ENCODE results near the gene RAB44. TPM values are rescaled to one million over a fixed set of nuclear protein-coding genes. Genes with fewer than 3 reads are reported as not detected.

RAB44 gene
- total and polyA plus RNA-seq, 8 donors = 0.06 to 0.37 (median 0.15) TPM

GRCh38 chr6:36669002-36669401 is 28.6 kb upstream of the RAB44 start:
- no peak overlapping the region for H3K4me3 ChIP-seq
- no peak for DNase-seq
- peaks cover 0 to 13% of the 10 kb centered on the region in 2 donors for H3K4me1 ChIP-seq
- TF ChIP-seq CTCF (IDR thresholded peaks at IDR 0.05) = no peak
- H3K36me3 ChIP-seq = no peaks in the 10 kb centered on the region
- H3K27ac ChIP-seq = no peak overlapping the region
- H3K27me3 ChIP-seq = no peaks in the 10 kb centered on the region
- no peaks in the 10 kb centered on the region for H3K9me3 ChIP-seq
- no peak for ATAC-seq
- intact Hi-C loops (cut with DNase I) = no loop called here

GRCh38 chr6:36670271-36670670 is 27.4 kb upstream of the RAB44 start:
- H3K27me3 ChIP-seq = no peaks in the 10 kb centered on the region
- no peak overlapping the region for H3K4me3 ChIP-seq
- intact Hi-C loops (cut with DNase I) = no loop called here
- ATAC-seq (no peak), DNase-seq (no peak)
- no peaks in the 10 kb centered on the region for H3K9me3 ChIP-seq
- H3K36me3 ChIP-seq = no peaks in the 10 kb centered on the region
- H3K27ac ChIP-seq = no peak overlapping the region
- no peak for TF ChIP-seq CTCF (IDR thresholded peaks at IDR 0.05)
- H3K4me1 ChIP-seq = peaks cover 0 to 13% of the 10 kb centered on the region in 2 donors

GRCh38 chr6:36671687-36672375 is 25.8 kb upstream of the RAB44 start:
- no peaks in the 10 kb centered on the region for H3K9me3 ChIP-seq
- H3K4me1 ChIP-seq = peaks cover under 1 to 22% of the 10 kb centered on the region in 2 donors
- intact Hi-C loops (cut with DNase I) = no loop called here
- no peak overlapping the region for H3K4me3 ChIP-seq
- DNase-seq (no peak), ATAC-seq (no peak)
- no peak for TF ChIP-seq CTCF (IDR thresholded peaks at IDR 0.05)
- H3K27me3 ChIP-seq = no peaks in the 10 kb centered on the region
- H3K27ac ChIP-seq = no peak overlapping the region
- H3K36me3 ChIP-seq = no peaks in the 10 kb centered on the region

- no peak for TF ChIP-seq CTCF (IDR thresholded peaks at IDR 0.05)
- Histone ChIP-seq H3K4me1 (peaks cover 14 to 32% of the 10 kb centered on the region in 2 donors), H3K36me3 (no peaks in the 10 kb centered on the region), H3K4me3 (no peak overlapping the region), H3K9me3 (no peaks in the 10 kb centered on the region), H3K27ac (no peak overlapping the region), H3K27me3 (peaks cover 0 to 16% of the 10 kb centered on the region in 2 donors)
- ATAC-seq (no peak), DNase-seq (no peak)
- intact Hi-C loops (cut with DNase I) = no loop called here
Measured at GRCh38 chr6:36673882-36674281, 23.7 kb upstream of the RAB44 start.

- Histone ChIP-seq H3K9me3 (no peaks in the 10 kb centered on the region), H3K36me3 (no peaks in the 10 kb centered on the region), H3K27ac (no peak overlapping the region), H3K27me3 (peaks cover 0 to 26% of the 10 kb centered on the region in 2 donors), H3K4me1 (peaks cover 14 to 39% of the 10 kb centered on the region in 2 donors), H3K4me3 (no peak overlapping the region)
- intact Hi-C loops (cut with DNase I) = no loop called here
- TF ChIP-seq CTCF (IDR thresholded peaks at IDR 0.05) = no peak
- ATAC-seq (no peak), DNase-seq (no peak)
Measured at GRCh38 chr6:36674942-36675341, 22.7 kb upstream of the RAB44 start.

Data from left lung (tissue), 10 donors.